Measurements from ENCODE around the gene TPRN. TPM values are rescaled to one million over a fixed set of nuclear protein-coding genes. Genes with fewer than 3 reads are reported as not detected.

Gene TPRN
- total and polyA plus RNA-seq, 9 of the 15 experiments (the other 6 are each of a cell fraction or from before 2014, with no cell fraction given), result 0.31 to 31.9 (median 4.4) TPM

DNA sequence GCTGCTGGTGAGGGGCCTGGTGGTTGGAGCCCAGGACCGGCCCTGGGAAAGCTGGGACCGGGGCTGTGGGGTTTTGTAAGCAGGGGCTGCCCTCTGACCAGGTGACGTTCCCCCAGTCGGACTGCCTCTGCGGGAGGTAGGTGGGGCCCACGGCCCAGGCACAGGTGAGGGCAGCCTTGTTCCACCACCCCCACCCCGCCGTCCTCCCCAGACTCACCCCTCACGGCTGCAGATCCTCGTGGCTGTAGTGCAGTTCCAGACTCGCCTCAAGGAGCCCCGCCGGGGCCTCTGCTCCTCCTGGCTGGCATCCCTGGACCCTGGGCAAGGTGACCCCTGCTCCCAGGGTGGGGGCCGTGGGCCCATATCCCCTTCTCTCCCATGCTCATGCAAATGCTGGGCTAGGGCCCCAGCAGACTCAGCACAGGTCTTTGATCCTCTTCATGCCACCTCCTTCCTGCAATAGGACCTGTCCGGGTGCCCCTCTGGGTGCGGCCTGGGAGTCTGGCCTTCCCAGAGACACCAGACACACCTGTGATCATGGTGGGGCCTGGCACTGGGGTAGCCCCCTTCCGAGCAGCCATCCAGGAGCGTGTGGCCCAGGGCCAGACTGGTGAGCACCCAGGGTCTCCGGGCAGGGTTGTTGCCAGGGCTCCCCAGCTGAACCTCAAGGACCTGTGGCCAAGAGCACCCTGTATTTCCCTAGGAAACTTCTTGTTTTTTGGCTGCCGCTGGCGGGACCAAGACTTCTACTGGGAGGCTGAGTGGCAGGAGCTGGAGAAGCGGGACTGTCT lies 14.8 kb upstream of the TPRN start:
- Histone ChIP-seq H2AFZ (ENCODE audit: low read depth, low read length) (no peak overlapping the region), H3K9me3 (replicated peaks; ENCODE audit: control insufficient read depth, insufficient read depth, low read depth, low read length) (no peaks in the 10 kb centered on the region), H4K20me1 (replicated peaks; ENCODE audit: control insufficient read depth, insufficient read depth, low read length) (peaks cover 3% of the 10 kb centered on the region; the same call in 1 of the 2 replicates), H3K27me3 (ENCODE audit: control insufficient read depth in 2 of 2, insufficient read depth in 2 of 2, low read length in 2 of 2) (no peaks in the 10 kb centered on the region), H3K36me3 (ENCODE audit: control insufficient read depth, insufficient read depth, low read length) (peaks cover 39% of the 10 kb centered on the region; the same call in 2 of the 3 replicates), H3K4me1 (replicated peaks in 1 of 2; ENCODE audit: control insufficient read depth in 2 of 2, insufficient read depth in 2 of 2, low read length in 2 of 2) (peaks cover 27 to 81% of the 10 kb centered on the region in 2 experiments), H3K9ac (ENCODE audit: insufficient read depth in 1 of 2, low read depth in 2 of 2, low read length in 2 of 2) (peak overlapping the region in 1 of 2 experiments; percentile 92; a peak in 1 of 4 replicates), H3K4me2 (ENCODE audit: insufficient read depth, low read length) (no peak overlapping the region), H3K9me1 (ENCODE audit: control insufficient read depth, insufficient read depth, low read length) (no peaks in the 10 kb centered on the region), H3K79me2 (ENCODE audit: control insufficient read depth, insufficient read depth, low read length) (peaks cover 18% of the 10 kb centered on the region; the same call in 2 of the 3 replicates), H3K4me3 (no peak overlapping the region), H3K27ac (ENCODE audit: extremely low read depth, low read depth, low read length) (no peak overlapping the region)
- intact Hi-C loops (cut with micrococcal nuclease), result no loop called here
- FAIRE-seq (no peak), DNase-seq (ENCODE audit: extremely low read depth in 1 of 4, low spot score in 3 of 4) (no peak), ATAC-seq (no peak)
- in situ Hi-C loops (cut with MboI), result no loop called here
- TF ChIP-seq POLR2B (IDR thresholded peaks at IDR 0.05; ENCODE audit: low read depth, partially characterized antibody), result no peak
- 89% methylated on average over 18 of the region's 22 CpGs for WGBS (ENCODE audit: insufficient coverage, low coverage, missing lambda C conversion rate)
- ChIA-PET POLR2A (interaction anchor here (0.7 to 1.2 kb wide), 4 partner anchors 9 to 27 kb away, joined by 3 to 5 read pairs (median 4); partner anchors contain the start of gene TUBB4B), CTCF (ENCODE audit: low intra/inter-chr PET ratio) (no interaction called here)
- BruUV-seq (replicated peaks), result no TSS peak

DNA sequence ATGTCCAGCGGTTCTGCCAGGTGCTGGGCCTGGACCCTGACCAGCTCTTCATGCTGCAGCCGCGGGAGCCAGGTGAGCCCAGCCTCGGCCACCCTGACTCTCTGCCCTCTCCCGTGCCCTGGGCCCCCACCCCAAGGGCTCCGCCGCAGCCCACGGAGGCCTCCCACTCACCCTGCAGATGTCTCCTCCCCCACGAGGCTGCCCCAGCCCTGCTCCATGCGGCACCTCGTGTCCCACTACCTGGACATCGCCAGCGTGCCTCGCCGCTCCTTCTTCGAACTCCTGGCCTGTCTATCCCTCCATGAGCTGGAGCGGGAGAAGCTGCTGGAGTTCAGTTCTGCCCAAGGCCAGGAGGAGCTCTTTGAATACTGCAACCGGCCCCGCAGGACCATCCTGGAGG lies 14.1 kb upstream of the TPRN start:
- peaks cover 25 to 73% of the 10 kb centered on the region in 2 experiments for H3K4me1 ChIP-seq (replicated peaks in 1 of 2; ENCODE audit: control insufficient read depth in 2 of 2, insufficient read depth in 2 of 2, low read length in 2 of 2)
- H3K36me3 ChIP-seq (ENCODE audit: control insufficient read depth, insufficient read depth, low read length), result peaks cover 43% of the 10 kb centered on the region; the same call in 2 of the 3 replicates
- H3K4me2 ChIP-seq (ENCODE audit: insufficient read depth, low read length), result no peak overlapping the region
- H3K9me3 ChIP-seq (replicated peaks; ENCODE audit: control insufficient read depth, insufficient read depth, low read depth, low read length), result no peaks in the 10 kb centered on the region
- H3K9me1 ChIP-seq (ENCODE audit: control insufficient read depth, insufficient read depth, low read length), result no peaks in the 10 kb centered on the region
- WGBS (ENCODE audit: insufficient coverage, low coverage, missing lambda C conversion rate), result 84% methylated on average over 18 of the region's 19 CpGs
- no peak overlapping the region; a peak in 1 of 4 replicates for H3K9ac ChIP-seq (ENCODE audit: insufficient read depth in 1 of 2, low read depth in 2 of 2, low read length in 2 of 2)
- H4K20me1 ChIP-seq (replicated peaks; ENCODE audit: control insufficient read depth, insufficient read depth, low read length), result peaks cover 3% of the 10 kb centered on the region; the same call in 1 of the 2 replicates
- intact Hi-C loops (cut with micrococcal nuclease) (no loop called here), in situ Hi-C loops (cut with MboI) (no loop called here)
- no peak overlapping the region for H2AFZ ChIP-seq (ENCODE audit: low read depth, low read length)
- ATAC-seq, result no peak
- ChIA-PET CTCF (ENCODE audit: low intra/inter-chr PET ratio) (no interaction called here), POLR2A (interaction anchor here (0.7 to 1.2 kb wide), 3 partner anchors 26 to 31 kb away, joined by 3 to 4 read pairs (median 3); partner anchors contain the start of gene TUBB4B)
- FAIRE-seq, result no peak
- no peak overlapping the region for H3K27ac ChIP-seq (ENCODE audit: extremely low read depth, low read depth, low read length)
- no TSS peak for BruUV-seq (replicated peaks)
- no peak for DNase-seq (ENCODE audit: extremely low read depth in 1 of 4, low spot score in 3 of 4)
- no peak overlapping the region for H3K4me3 ChIP-seq
- H3K79me2 ChIP-seq (ENCODE audit: control insufficient read depth, insufficient read depth, low read length), result peaks cover 18% of the 10 kb centered on the region; the same call in 2 of the 3 replicates
- H3K27me3 ChIP-seq (ENCODE audit: control insufficient read depth in 2 of 2, insufficient read depth in 2 of 2, low read length in 2 of 2), result no peaks in the 10 kb centered on the region
- TF ChIP-seq SP1 (CRISPR knock-in tag; IDR thresholded peaks at IDR 0.05), result 0 out of 2 replicates have a peak, but pooled peaks have one; percentile 21
- TF ChIP-seq CEBPB (tag; IDR thresholded peaks at IDR 0.05), result no peak
